ENCODE results near the gene IFITM5. TPM values are rescaled to one million over a fixed set of nuclear protein-coding genes. Genes with fewer than 3 reads are reported as not detected.

Gene IFITM5
- total RNA-seq, 1 experiment from 2014 or later, result not detected

DNA sequence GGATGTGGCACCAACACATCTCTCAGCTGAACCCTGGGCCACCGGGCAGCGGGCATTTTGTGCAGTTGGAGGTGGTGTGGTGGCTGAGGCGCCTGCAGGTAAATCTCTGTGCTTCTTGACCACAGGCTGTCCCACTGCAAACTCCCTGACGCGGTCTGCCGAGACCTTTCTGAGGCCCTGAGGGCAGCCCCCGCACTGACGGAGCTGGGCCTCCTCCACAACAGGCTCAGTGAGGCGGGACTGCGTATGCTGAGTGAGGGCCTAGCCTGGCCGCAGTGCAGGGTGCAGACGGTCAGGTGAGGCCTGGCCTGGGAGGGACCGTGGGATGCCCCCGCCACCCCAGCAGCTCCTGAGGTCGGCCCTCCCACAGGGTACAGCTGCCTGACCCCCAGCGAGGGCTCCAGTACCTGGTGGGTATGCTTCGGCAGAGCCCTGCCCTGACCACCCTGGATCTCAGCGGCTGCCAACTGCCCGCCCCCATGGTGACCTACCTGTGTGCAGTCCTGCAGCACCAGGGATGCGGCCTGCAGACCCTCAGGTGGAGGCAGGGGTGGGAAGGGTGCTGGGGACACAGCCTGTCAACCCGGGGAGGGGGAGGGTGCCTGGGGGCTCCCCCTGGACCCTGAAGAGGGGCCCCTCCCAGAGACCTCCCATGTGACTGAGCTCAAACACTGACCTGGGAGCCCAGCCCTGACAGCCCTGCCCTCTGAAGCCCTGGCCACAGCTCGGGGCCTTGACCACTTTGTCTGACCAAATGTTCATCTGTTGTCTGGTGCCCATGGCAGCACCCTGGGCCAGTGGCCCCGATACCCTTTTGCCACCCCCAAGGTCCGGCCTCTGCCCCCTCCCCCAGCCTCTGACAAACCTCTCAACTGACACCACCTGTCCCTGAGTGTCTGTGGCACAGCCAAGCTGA lies 15.0 kb downstream of the IFITM5 start:
- Mint-ChIP-seq H3K9me3 (peaks cover 0 to 2% of the 10 kb centered on the region in 2 experiments; a peak in 1 of 5 replicates), H3K36me3 (ENCODE audit: insufficient read depth in 1 of 3, low read depth in 3 of 3) (no peaks in the 10 kb centered on the region; a peak in 3 of 7 replicates), H3K4me1 (peaks cover 26 to 32% of the 10 kb centered on the region in 2 experiments), H3K27me3 (ENCODE audit: low read depth) (peaks cover 13% of the 10 kb centered on the region), H3K27ac (0 out of 7 replicates have a peak overlapping the region, but pooled peaks of 1 of the 3 experiments have one; percentile 37), H3K4me3 (no peak overlapping the region; a peak in 1 of 5 replicates)
- no peaks in the 10 kb centered on the region for H3K4me1 ChIP-seq (ENCODE audit: insufficient read depth, low read length)
- WGBS (ENCODE audit: extremely low coverage, insufficient read length, low lambda C conversion rate), result no CpG with 5 or more reads among the region's 24 CpGs
- H3K23ac ChIP-seq (ENCODE audit: insufficient read length, low read depth, low read length), result no peak overlapping the region
- peak; percentile 34 for DNase-seq
- no peak overlapping the region for H2BK12ac ChIP-seq (ENCODE audit: insufficient read length, low read depth, low read length)
- no peak overlapping the region for H2AFZ ChIP-seq (ENCODE audit: low read length)
- no peak overlapping the region for H4K91ac ChIP-seq (ENCODE audit: insufficient read length, low read depth, low read length)
- no peak overlapping the region for H3K4me2 ChIP-seq (ENCODE audit: insufficient read depth, insufficient read length, low read length)
- H3K27ac ChIP-seq (ENCODE audit: insufficient read length, low read depth, low read length), result no peak overlapping the region
- H4K20me1 ChIP-seq (ENCODE audit: control insufficient read depth, insufficient read depth, insufficient read length), result no peaks in the 10 kb centered on the region
- no peak overlapping the region for H2BK15ac ChIP-seq (ENCODE audit: low read depth, low read length)
- no peaks in the 10 kb centered on the region for H3K79me1 ChIP-seq (ENCODE audit: insufficient read depth, low read depth, low read length, poor library complexity, severe bottlenecking)
- no peak overlapping the region for H3K18ac ChIP-seq (ENCODE audit: insufficient read length, low read depth, low read length)
- H3K9me3 ChIP-seq (ENCODE audit: control insufficient read depth, low read depth, low read length), result no peaks in the 10 kb centered on the region
- no peak overlapping the region for H2BK120ac ChIP-seq (ENCODE audit: low read depth, low read length, poor library complexity, severe bottlenecking)
- H2BK5ac ChIP-seq (ENCODE audit: insufficient read length, low read length), result no peak overlapping the region
- no peak overlapping the region for H3K4ac ChIP-seq (ENCODE audit: low read depth, low read length)
- H3K56ac ChIP-seq (ENCODE audit: insufficient read length, low read depth, low read length), result no peak overlapping the region
- TF ChIP-seq, protein P1, sequence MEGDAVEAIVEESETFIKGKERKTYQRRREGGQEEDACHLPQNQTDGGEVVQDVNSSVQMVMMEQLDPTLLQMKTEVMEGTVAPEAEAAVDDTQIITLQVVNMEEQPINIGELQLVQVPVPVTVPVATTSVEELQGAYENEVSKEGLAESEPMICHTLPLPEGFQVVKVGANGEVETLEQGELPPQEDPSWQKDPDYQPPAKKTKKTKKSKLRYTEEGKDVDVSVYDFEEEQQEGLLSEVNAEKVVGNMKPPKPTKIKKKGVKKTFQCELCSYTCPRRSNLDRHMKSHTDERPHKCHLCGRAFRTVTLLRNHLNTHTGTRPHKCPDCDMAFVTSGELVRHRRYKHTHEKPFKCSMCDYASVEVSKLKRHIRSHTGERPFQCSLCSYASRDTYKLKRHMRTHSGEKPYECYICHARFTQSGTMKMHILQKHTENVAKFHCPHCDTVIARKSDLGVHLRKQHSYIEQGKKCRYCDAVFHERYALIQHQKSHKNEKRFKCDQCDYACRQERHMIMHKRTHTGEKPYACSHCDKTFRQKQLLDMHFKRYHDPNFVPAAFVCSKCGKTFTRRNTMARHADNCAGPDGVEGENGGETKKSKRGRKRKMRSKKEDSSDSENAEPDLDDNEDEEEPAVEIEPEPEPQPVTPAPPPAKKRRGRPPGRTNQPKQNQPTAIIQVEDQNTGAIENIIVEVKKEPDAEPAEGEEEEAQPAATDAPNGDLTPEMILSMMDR (conservative IDR thresholded peaks at IDR 0.05), result no peak
- H2BK20ac ChIP-seq (ENCODE audit: low read depth, low read length, poor library complexity, severe bottlenecking), result no peak overlapping the region
- no peaks in the 10 kb centered on the region for H3K79me2 ChIP-seq (ENCODE audit: insufficient read depth, low read length)
- H2AK5ac ChIP-seq (ENCODE audit: insufficient read length, low read length), result no peak overlapping the region
- H3K9ac ChIP-seq (ENCODE audit: extremely low read depth, insufficient read length, low read length), result no peak overlapping the region
- H4K5ac ChIP-seq (ENCODE audit: insufficient read length, low read depth, low read length), result no peak overlapping the region
- no peak overlapping the region for H3K14ac ChIP-seq (ENCODE audit: insufficient read depth, low read length)
- peaks cover 7% of the 10 kb centered on the region; the same call in 1 of the 2 replicates for H3K27me3 ChIP-seq (ENCODE audit: insufficient read depth, low read length)
- H3T11ph ChIP-seq (ENCODE audit: low read length), result no peak overlapping the region
- peaks cover 6% of the 10 kb centered on the region for H3K23me2 ChIP-seq (ENCODE audit: insufficient read length, low read depth, low read length, poor library complexity, severe bottlenecking)
- no peak overlapping the region for H4K8ac ChIP-seq (replicated peaks; ENCODE audit: insufficient read length, low read depth, low read length)
